Measurements from ENCODE around the gene SARDH. TPM values are rescaled to one million over a fixed set of nuclear protein-coding genes. Genes with fewer than 3 reads are reported as not detected.

The SARDH gene
- total and polyA plus RNA-seq, 2 of the 8 experiments (the other 6 are each of a cell fraction or from before 2014, with no cell fraction given), result 6.4 to 7.4 TPM

GRCh38 chr9:133681658-133682306 is 56.4 kb downstream of the SARDH start:
- Histone ChIP-seq H2BK12ac (ENCODE audit: low read depth, low read length) (no peak overlapping the region), H3K23ac (ENCODE audit: insufficient read length) (no peak overlapping the region), H4K8ac (ENCODE audit: extremely low read depth, insufficient read depth, low read length) (no peak overlapping the region), H2BK15ac (ENCODE audit: low read length) (no peak overlapping the region), H3K79me1 (ENCODE audit: low read depth, low read length) (no peaks in the 10 kb centered on the region), H2AK5ac (ENCODE audit: low read depth, low read length) (no peak overlapping the region), H3K79me2 (ENCODE audit: control insufficient read depth in 1 of 2, insufficient read depth in 2 of 2, low read length in 2 of 2) (no peaks in the 10 kb centered on the region), H2AFZ (ENCODE audit: low read length) (no peak overlapping the region), H3K18ac (ENCODE audit: extremely low read depth, low read length) (no peak overlapping the region), H4K20me1 (replicated peaks in 1 of 2; ENCODE audit: control insufficient read depth in 1 of 2, insufficient read depth in 2 of 2, low read length in 2 of 2) (no peaks in the 10 kb centered on the region), H4K5ac (ENCODE audit: insufficient read length, low read depth, low read length) (no peak overlapping the region), H3K14ac (ENCODE audit: insufficient read length) (no peak overlapping the region), H3K4me2 (ENCODE audit: insufficient read depth in 1 of 2, low read depth in 2 of 2, low read length in 2 of 2) (no peak overlapping the region), H3K27ac (ENCODE audit: low read depth, low read length) (no peak overlapping the region), H3K9me3 (ENCODE audit: insufficient read depth in 2 of 2, low read depth in 1 of 2, low read length in 1 of 2) (no peaks in the 10 kb centered on the region), H3K4me1 (replicated peaks in 1 of 4; ENCODE audit: control insufficient read depth in 3 of 4, insufficient read depth in 4 of 4, low read length in 3 of 4) (no peaks in the 10 kb centered on the region; a peak in 1 of 7 replicates), H2BK120ac (replicated peaks; ENCODE audit: low read depth, low read length) (no peak overlapping the region), H3K27me3 (replicated peaks in 1 of 4; ENCODE audit: control insufficient read depth in 3 of 4, extremely low read depth in 1 of 4, insufficient read depth in 3 of 4, low read length in 3 of 4) (no peaks in the 10 kb centered on the region), H3K23me2 (ENCODE audit: low read depth, low read length) (no peaks in the 10 kb centered on the region), H2BK5ac (ENCODE audit: low read depth, low read length) (no peak overlapping the region; the same call in 1 of the 2 replicates), H4K91ac (replicated peaks; ENCODE audit: insufficient read length, low read length) (no peak overlapping the region), H2BK20ac (ENCODE audit: low read length) (no peak overlapping the region), H3K4me3 (ENCODE audit: extremely low read depth in 1 of 4, insufficient read depth in 2 of 4, low read depth in 3 of 4, low read length in 4 of 4) (no peak overlapping the region), H3K56ac (replicated peaks; ENCODE audit: insufficient read length, low read depth, low read length) (no peak overlapping the region), H3K36me3 (ENCODE audit: control insufficient read depth in 2 of 4, insufficient read depth in 4 of 4, low read length in 3 of 4) (no peaks in the 10 kb centered on the region), H3K4ac (replicated peaks; ENCODE audit: insufficient read length, low read depth, low read length) (no peak overlapping the region), H3K9ac (replicated peaks in 1 of 4; ENCODE audit: extremely low read depth in 1 of 4, low read depth in 3 of 4, low read length in 3 of 4) (no peak overlapping the region)
- WGBS, 2 experiments (ENCODE audit: extremely low coverage in 1 of 2, insufficient coverage in 1 of 2, insufficient read length in 1 of 2, insufficient replicate concordance in 2 of 2, low coverage in 1 of 2, low lambda C conversion rate in 2 of 2, missing lambda C conversion rate in 1 of 2), result 91% methylated on average over 33 of the region's 35 CpGs; no CpG with 5 or more reads in 1 of the 2 experiments
- POLR2A ChIA-PET (ENCODE audit: partially characterized antibody), result no interaction called here
- FAIRE-seq (no peak), DNase-seq (ENCODE audit: low read depth in 1 of 2, low spot score in 2 of 2) (no peak)
- CTCF ChIA-PET (ENCODE audit: partially characterized antibody), result interaction anchor here (0.7 kb wide), 1 partner anchor 35 kb away, joined by 3 read pairs; no protein-coding TSS in a partner anchor
- TF ChIP-seq BRCA1 (IDR thresholded peaks at IDR 0.05; ENCODE audit: low read depth, low read length) (no peak), MAX (IDR thresholded peaks at IDR 0.05) (no peak), RAD21 (IDR thresholded peaks at IDR 0.05 in 1 of 2, conservative IDR thresholded peaks at IDR 0.05 in 1 of 2; ENCODE audit: low read depth in 2 of 2, low read length in 2 of 2) (no peak), PHF8 (conservative IDR thresholded peaks at IDR 0.05; ENCODE audit: low read depth, low read length) (no peak), SP4 (IDR thresholded peaks at IDR 0.05; ENCODE audit: low read length) (no peak), CTBP2 (IDR thresholded peaks at IDR 0.05; ENCODE audit: borderline replicate concordance, insufficient read depth, insufficient read length, low read length) (no peak), NRF1 (IDR thresholded peaks at IDR 0.05; ENCODE audit: low read depth, low read length) (no peak), RBBP5 (IDR thresholded peaks at IDR 0.05; ENCODE audit: borderline replicate concordance, low read depth, low read length) (no peak), CHD1 (IDR thresholded peaks at IDR 0.05; ENCODE audit: low read depth, low read length) (no peak), KDM1A (IDR thresholded peaks at IDR 0.05; ENCODE audit: borderline replicate concordance, low read length) (no peak), BCL11A (IDR thresholded peaks at IDR 0.05; ENCODE audit: low read depth in 2 of 2, low read length in 2 of 2) (no peak), SRF (IDR thresholded peaks at IDR 0.05; ENCODE audit: low read depth, low read length) (no peak), RNF2 (IDR thresholded peaks at IDR 0.05; ENCODE audit: borderline replicate concordance, low read depth, low read length, missing control alignments, poor library complexity, severe bottlenecking) (no peak)
